ENCODE results near the gene LIM2.

LIM2 gene

GRCh38 chr19:51339687-51340656, 47.8 kb downstream of the LIM2 start:
- peak; percentile 98 for DNase-seq (ENCODE audit: low read depth)

GRCh38 chr19:51339313-51339686, 48.5 kb downstream of the LIM2 start:
- no peak for DNase-seq (ENCODE audit: low read depth)

GRCh38 chr19:51338563-51339312, 49.0 kb downstream of the LIM2 start:
- DNase-seq (ENCODE audit: low read depth), result peak; percentile 80

GRCh38 chr19:51337861-51338562, 49.8 kb downstream of the LIM2 start:
- no peak for DNase-seq (ENCODE audit: low read depth)

GRCh38 chr19:51337141-51337860, 50.5 kb downstream of the LIM2 start:
- no peak for DNase-seq (ENCODE audit: low read depth)

GRCh38 chr19:51333836-51334460, 53.8 kb downstream of the LIM2 start:
- peak; percentile 4 for DNase-seq (ENCODE audit: low read depth)

- DNase-seq (ENCODE audit: low read depth), result no peak
These were observed 56.1 kb downstream of the LIM2 start for GRCh38 chr19:51331716-51332115.

- DNase-seq (ENCODE audit: low read depth), result no peak
These were observed 56.6 kb downstream of the LIM2 start for GRCh38 chr19:51331193-51331592.

- DNase-seq (ENCODE audit: low read depth), result no peak
These were observed 57.4 kb downstream of the LIM2 start for GRCh38 chr19:51330366-51330765.

Measured in EH (cell line).